Left lung (tissue), 10 donors: ENCODE results near the gene CMIP. TPM values are rescaled to one million over a fixed set of nuclear protein-coding genes. Genes with fewer than 3 reads are reported as not detected.

Experiments used
- ATAC-seq: fragments of 200-7000 bp; cut with Tn5 transposase; one replicate; pipeline ENCODE4 v1.9.1; 2020; ENCODE audit warnings: moderate library complexity
- DNase-seq, 4 donors: peaks; one replicate each; pipeline ENCODE4 v3.0.0-alpha.2; 2013 to 2020
- H3K27ac ChIP-seq, 2 donors: fragments of 200-600 bp; sonication (generic) in 1 of 2; one replicate each; pipeline versions ENCODE4 v1.5.0 to v1.8.0; 2020 to 2021
- H3K27me3 ChIP-seq, 2 donors: fragments of 200-600 bp; sonication (generic) in 1 of 2; one replicate each; pipeline versions ENCODE4 v1.5.0 to v1.8.0; 2020 to 2021
- H3K36me3 ChIP-seq, 2 donors: fragments of 200-600 bp; sonication (generic) in 1 of 2; one replicate each; pipeline versions ENCODE4 v1.5.0 to v1.8.0; 2020 to 2021
- H3K4me1 ChIP-seq, 2 donors: fragments of 200-600 bp; one replicate each; pipeline ENCODE4 v1.8.0; 2021
- H3K4me3 ChIP-seq, 2 donors: fragments of 200-600 bp; sonication (generic) in 1 of 2; one replicate each; pipeline versions ENCODE4 v1.5.0 to v1.8.0; 2020 to 2021; ENCODE audit warnings: mild to moderate bottlenecking in 1 of 2
- H3K9me3 ChIP-seq, 2 donors: fragments of 200-600 bp; sonication (generic) in 1 of 2; one replicate each; pipeline versions ENCODE4 v1.5.0 to v1.8.0; 2020 to 2021
- intact Hi-C, 2 donors: fragments of 100-400 bp; cut with DNase I; formaldehyde crosslinking; loops; one replicate each; pipeline versions ENCODE4 v1.11.2 to v1.14.2; 2022
- polyA plus RNA-seq, 6 donors: library from polyadenylated mRNA; unstranded; fragments of 120-200 nt; gene quantifications; one replicate each; pipeline ENCODE4 v1.2.1, GENCODE V29; 2013; ENCODE audit not compliant: insufficient read length in 6 of 6
- total RNA-seq, 2 donors: library from RNA; stranded (reverse); fragmentation: NEBNext Ultra II Directional; extraction: Animal tissue kit (Norgen Biotek cat#: 25700); gene quantifications; one replicate each; pipeline ENCODE4 v1.2.1, GENCODE V29; 2021
- TF ChIP-seq, protein P1 (sequence below), 2 donors: fragments of 200-600 bp; sonication (generic) in 1 of 2; IDR thresholded peaks; one replicate each; pipeline versions ENCODE4 v1.5.0 to v1.8.0; 2021; ENCODE audit warnings: antibody characterized with exemption in 2 of 2
- donor health status: DM: no; HTN: yes; CAD: no.
- donor health status: DM: no; HTN: no; CAD: no.

The CMIP gene
- total and polyA plus RNA-seq, 8 donors, result 35.3 to 55.8 (median 40.4) TPM

DNA sequence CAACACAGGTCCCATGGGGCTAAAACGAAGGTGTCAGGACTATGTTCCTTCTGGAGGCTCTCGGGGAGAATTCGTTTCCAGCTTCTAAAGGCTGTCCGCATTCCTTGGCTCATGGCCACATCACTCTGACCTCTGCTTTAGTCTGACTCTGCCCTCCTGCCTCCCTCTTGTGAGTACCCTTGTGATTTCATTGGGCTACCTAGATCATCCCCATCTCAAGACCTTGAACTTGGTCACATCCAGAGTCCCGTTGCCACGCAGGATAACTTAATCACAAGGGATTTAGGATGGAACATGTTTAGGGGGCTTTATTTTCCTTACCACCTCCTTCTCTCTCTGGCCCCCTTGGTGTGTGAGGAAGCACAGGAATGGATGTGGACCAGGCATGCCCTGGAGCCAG lies 173.6 kb downstream of the CMIP start:
- DNase-seq (no peak), ATAC-seq (no peak)
- Histone ChIP-seq H3K9me3 (no peaks in the 10 kb centered on the region), H3K27me3 (no peaks in the 10 kb centered on the region), H3K27ac (no peak overlapping the region), H3K36me3 (peaks cover 0 to 50% of the 10 kb centered on the region in 2 donors), H3K4me3 (no peak overlapping the region), H3K4me1 (peaks cover 9 to 35% of the 10 kb centered on the region in 2 donors)
- TF ChIP-seq, protein P1, sequence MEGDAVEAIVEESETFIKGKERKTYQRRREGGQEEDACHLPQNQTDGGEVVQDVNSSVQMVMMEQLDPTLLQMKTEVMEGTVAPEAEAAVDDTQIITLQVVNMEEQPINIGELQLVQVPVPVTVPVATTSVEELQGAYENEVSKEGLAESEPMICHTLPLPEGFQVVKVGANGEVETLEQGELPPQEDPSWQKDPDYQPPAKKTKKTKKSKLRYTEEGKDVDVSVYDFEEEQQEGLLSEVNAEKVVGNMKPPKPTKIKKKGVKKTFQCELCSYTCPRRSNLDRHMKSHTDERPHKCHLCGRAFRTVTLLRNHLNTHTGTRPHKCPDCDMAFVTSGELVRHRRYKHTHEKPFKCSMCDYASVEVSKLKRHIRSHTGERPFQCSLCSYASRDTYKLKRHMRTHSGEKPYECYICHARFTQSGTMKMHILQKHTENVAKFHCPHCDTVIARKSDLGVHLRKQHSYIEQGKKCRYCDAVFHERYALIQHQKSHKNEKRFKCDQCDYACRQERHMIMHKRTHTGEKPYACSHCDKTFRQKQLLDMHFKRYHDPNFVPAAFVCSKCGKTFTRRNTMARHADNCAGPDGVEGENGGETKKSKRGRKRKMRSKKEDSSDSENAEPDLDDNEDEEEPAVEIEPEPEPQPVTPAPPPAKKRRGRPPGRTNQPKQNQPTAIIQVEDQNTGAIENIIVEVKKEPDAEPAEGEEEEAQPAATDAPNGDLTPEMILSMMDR (IDR thresholded peaks at IDR 0.05), result no peak
- intact Hi-C loops, result no loop called here

DNA sequence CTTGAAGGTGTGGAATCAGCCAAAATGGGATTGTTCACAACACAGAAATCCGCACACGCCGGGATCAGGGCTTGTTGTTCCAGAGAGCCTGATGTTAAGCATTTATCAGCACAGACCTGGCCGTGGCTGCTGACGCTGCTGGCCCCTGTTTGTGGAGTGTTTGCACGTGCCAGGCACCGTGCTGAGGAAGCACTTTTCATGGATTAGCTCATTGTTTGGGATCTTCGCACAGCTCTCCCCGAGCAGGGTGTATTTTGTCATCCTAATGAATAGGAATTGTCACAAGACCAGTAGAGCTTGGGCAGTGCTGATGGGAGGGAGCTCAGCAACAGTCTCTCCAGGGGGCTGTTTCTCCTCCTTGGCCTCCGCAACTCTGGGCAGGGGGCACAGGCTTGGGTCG lies 174.1 kb downstream of the CMIP start:
- no peak overlapping the region for H3K4me3 ChIP-seq
- no peak overlapping the region for H3K27ac ChIP-seq
- intact Hi-C loops, result no loop called here
- no peak for ATAC-seq
- DNase-seq, result no peak
- TF ChIP-seq, protein P1 (IDR thresholded peaks at IDR 0.05), result no peak
- H3K9me3 ChIP-seq, result no peaks in the 10 kb centered on the region
- H3K4me1 ChIP-seq, result peaks cover 9 to 30% of the 10 kb centered on the region in 2 donors
- H3K27me3 ChIP-seq, result no peaks in the 10 kb centered on the region
- H3K36me3 ChIP-seq, result peaks cover 0 to 50% of the 10 kb centered on the region in 2 donors

DNA sequence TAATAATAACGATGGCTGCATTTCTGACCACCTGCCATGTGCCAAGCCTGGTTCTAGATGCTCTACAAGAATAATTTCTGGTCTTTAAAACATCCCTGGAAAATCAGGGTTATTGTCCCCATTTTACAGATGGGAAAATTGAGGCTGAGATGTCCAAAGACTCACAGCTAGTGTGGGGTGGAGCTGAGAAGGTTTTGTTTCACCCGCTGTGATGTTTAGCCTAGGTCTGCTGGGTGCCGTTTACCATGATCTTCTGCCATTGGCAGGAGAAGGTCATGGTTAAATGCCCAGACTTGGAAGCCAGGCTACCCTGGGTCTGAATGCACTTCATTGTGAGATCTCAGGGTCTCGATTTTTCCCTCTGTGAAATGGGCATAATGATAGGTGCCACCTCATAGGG lies 175.4 kb downstream of the CMIP start:
- H3K27me3 ChIP-seq, result no peaks in the 10 kb centered on the region
- no peak overlapping the region for H3K27ac ChIP-seq
- ATAC-seq, result no peak
- no peaks in the 10 kb centered on the region for H3K9me3 ChIP-seq
- TF ChIP-seq, protein P1 (IDR thresholded peaks at IDR 0.05), result no peak
- intact Hi-C loops, result loop anchor here in 1 of 2 donors (10.0 kb wide), 1 partner anchor 105 kb away; no protein-coding TSS in a partner anchor
- H3K4me3 ChIP-seq, result no peak overlapping the region
- H3K4me1 ChIP-seq, result peaks cover 10 to 25% of the 10 kb centered on the region in 2 donors
- peaks cover 0 to 45% of the 10 kb centered on the region in 2 donors for H3K36me3 ChIP-seq
- DNase-seq, result no peak

DNA sequence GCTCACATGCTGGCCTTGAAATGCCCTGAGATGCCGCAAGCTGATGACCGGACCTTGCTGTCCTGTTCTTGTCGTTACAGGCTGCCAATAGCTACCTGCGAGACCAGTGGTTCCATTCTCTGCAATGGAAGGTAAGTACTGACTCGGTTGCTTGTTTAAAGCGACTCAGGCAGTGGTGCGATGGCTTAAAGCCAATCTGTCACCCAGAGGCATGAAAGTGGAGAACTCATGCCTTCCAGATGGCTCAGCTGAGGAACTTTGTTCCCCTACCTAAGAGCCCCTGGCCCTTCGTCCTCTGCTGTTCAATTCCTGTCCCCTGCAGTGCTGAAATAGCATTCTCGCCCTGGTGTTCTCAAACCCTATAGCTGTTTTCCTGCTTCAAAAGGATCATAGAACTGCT lies 176.2 kb downstream of the CMIP start:
- Histone ChIP-seq H3K4me3 (no peak overlapping the region), H3K4me1 (peaks cover 17 to 31% of the 10 kb centered on the region in 2 donors), H3K27ac (no peak overlapping the region), H3K27me3 (no peaks in the 10 kb centered on the region), H3K36me3 (peaks cover 0 to 45% of the 10 kb centered on the region in 2 donors), H3K9me3 (no peaks in the 10 kb centered on the region)
- DNase-seq (no peak), ATAC-seq (no peak)
- TF ChIP-seq, protein P1 (IDR thresholded peaks at IDR 0.05), result no peak
- intact Hi-C loops, result loop anchor here in 1 of 2 donors (10.0 kb wide), 1 partner anchor 104 kb away; no protein-coding TSS in a partner anchor

DNA sequence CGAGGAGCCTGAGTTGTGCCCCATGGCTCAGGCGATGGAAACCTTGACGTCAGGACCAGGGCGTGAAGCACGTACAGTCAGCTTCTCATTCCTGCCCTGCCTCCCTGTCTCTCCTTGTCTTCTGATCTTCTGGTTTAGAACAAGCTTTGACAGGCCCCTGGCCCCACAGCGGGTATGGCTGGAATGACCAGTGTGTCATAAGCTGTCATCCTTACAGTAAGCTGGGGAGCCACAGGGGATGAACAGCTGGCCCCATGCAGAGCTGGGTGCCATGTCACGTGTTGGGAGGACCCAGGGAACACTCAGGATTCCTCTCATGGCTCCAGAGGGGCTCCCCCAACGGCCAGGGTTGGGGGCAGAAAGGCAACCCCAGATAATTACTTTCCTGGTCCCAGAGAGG lies 176.9 kb downstream of the CMIP start:
- TF ChIP-seq, protein P1 (IDR thresholded peaks at IDR 0.05), result no peak
- no peak overlapping the region for H3K27ac ChIP-seq
- H3K4me1 ChIP-seq, result peaks cover 14 to 29% of the 10 kb centered on the region in 2 donors
- no peaks in the 10 kb centered on the region for H3K9me3 ChIP-seq
- no peak for DNase-seq
- H3K4me3 ChIP-seq, result no peak overlapping the region
- H3K27me3 ChIP-seq, result no peaks in the 10 kb centered on the region
- peaks cover 0 to 45% of the 10 kb centered on the region in 2 donors for H3K36me3 ChIP-seq
- intact Hi-C loops, result loop anchor here in 1 of 2 donors (10.0 kb wide), 1 partner anchor 103 kb away; no protein-coding TSS in a partner anchor
- no peak for ATAC-seq
